ENCODE measurements around the gene TP53I11.

- TF ChIP-seq, protein P1, sequence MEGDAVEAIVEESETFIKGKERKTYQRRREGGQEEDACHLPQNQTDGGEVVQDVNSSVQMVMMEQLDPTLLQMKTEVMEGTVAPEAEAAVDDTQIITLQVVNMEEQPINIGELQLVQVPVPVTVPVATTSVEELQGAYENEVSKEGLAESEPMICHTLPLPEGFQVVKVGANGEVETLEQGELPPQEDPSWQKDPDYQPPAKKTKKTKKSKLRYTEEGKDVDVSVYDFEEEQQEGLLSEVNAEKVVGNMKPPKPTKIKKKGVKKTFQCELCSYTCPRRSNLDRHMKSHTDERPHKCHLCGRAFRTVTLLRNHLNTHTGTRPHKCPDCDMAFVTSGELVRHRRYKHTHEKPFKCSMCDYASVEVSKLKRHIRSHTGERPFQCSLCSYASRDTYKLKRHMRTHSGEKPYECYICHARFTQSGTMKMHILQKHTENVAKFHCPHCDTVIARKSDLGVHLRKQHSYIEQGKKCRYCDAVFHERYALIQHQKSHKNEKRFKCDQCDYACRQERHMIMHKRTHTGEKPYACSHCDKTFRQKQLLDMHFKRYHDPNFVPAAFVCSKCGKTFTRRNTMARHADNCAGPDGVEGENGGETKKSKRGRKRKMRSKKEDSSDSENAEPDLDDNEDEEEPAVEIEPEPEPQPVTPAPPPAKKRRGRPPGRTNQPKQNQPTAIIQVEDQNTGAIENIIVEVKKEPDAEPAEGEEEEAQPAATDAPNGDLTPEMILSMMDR (IDR thresholded peaks at IDR 0.05): no peak
- TF ChIP-seq EZH2 (IDR thresholded peaks at IDR 0.05; ENCODE audit: borderline replicate concordance, insufficient read depth, low read depth, low read length, poor library complexity, severe bottlenecking): no peak
These were observed 3.6 kb downstream of the TP53I11 start for GRCh38 chr11:44947114-44947513.

Measured in B cell (primary cell).